Rectal smooth muscle tissue (tissue), 1 donor: ENCODE results near the gene ADCY10.
"Not testable (repeated sequence)": the region's sequence is repeated elsewhere in the genome, so short reads cannot be mapped to it uniquely, and the experiment has no call there.

ENCODE experiments used
- H3K27ac ChIP-seq: one replicate; pipeline ENCODE4 v1.7.0; 2013; ENCODE audit warnings: low read depth, low read length, inconsistent platforms
- H3K27me3 ChIP-seq: one replicate; pipeline ENCODE4 v1.7.0; 2013; ENCODE audit warnings: low read length; ENCODE audit not compliant: control insufficient read depth, insufficient read depth
- H3K36me3 ChIP-seq: one replicate; pipeline ENCODE4 v1.7.0; 2013; ENCODE audit warnings: low read length; ENCODE audit not compliant: control insufficient read depth, insufficient read depth
- H3K4me1 ChIP-seq: one replicate; pipeline ENCODE4 v1.7.0; 2013; ENCODE audit warnings: low read length; ENCODE audit not compliant: control insufficient read depth, insufficient read depth
- H3K4me3 ChIP-seq: one replicate; pipeline ENCODE4 v1.7.0; 2013; ENCODE audit warnings: low read length
- H3K9ac ChIP-seq: one replicate; pipeline ENCODE4 v1.7.0; 2013; ENCODE audit warnings: low read length

Gene ADCY10

GRCh38 chr1:167936068-167936929, 22.4 kb upstream of the ADCY10 start, which contains the start of gene DCAF6:
TSS of gene DCAF6 (plus strand) at chr1:167936683. CDS start at chr1:167936912, 229 bp downstream.
- Histone ChIP-seq H3K9ac (peak within 1 kb of the TSS; percentile 94), H3K4me1 (peaks cover 18% of the 10 kb centered on the region), H3K27ac (peak within 1 kb of the TSS; percentile 96), H3K4me3 (peak within 1 kb of the TSS; percentile 91), H3K27me3 (no peaks in the 10 kb centered on the region), H3K36me3 (no peaks in the 10 kb centered on the region)

- Histone ChIP-seq H3K9ac (peak overlapping the region; percentile 75), H3K36me3 (no peaks in the 10 kb centered on the region), H3K27me3 (no peaks in the 10 kb centered on the region), H3K4me1 (peaks cover 18% of the 10 kb centered on the region), H3K27ac (peak overlapping the region; percentile 92), H3K4me3 (peak overlapping the region; percentile 91)
These were observed 21.5 kb upstream of the ADCY10 start for GRCh38 chr1:167935216-167936067.

GRCh38 chr1:167934426-167935215, 20.7 kb upstream of the ADCY10 start:
- peak overlapping the region; percentile 92 for H3K27ac ChIP-seq
- H3K27me3 ChIP-seq: no peaks in the 10 kb centered on the region
- no peak overlapping the region for H3K9ac ChIP-seq
- no peaks in the 10 kb centered on the region for H3K36me3 ChIP-seq
- peak overlapping the region; percentile 91 for H3K4me3 ChIP-seq
- peaks cover 18% of the 10 kb centered on the region for H3K4me1 ChIP-seq

- Histone ChIP-seq H3K4me3 (peak overlapping the region; percentile 91), H3K27ac (peak overlapping the region; percentile 92), H3K27me3 (no peaks in the 10 kb centered on the region), H3K36me3 (no peaks in the 10 kb centered on the region), H3K4me1 (peaks cover 18% of the 10 kb centered on the region), H3K9ac (no peak overlapping the region)
These were observed 19.9 kb upstream of the ADCY10 start for GRCh38 chr1:167933788-167934187.

- Histone ChIP-seq H3K4me1 (peaks cover 11% of the 10 kb centered on the region), H3K27ac (no peak overlapping the region), H3K27me3 (no peaks in the 10 kb centered on the region), H3K36me3 (no peaks in the 10 kb centered on the region), H3K9ac (no peak overlapping the region), H3K4me3 (no peak overlapping the region)
These were observed 15.8 kb upstream of the ADCY10 start for GRCh38 chr1:167929725-167930124.

- H3K27ac ChIP-seq, H3K9ac ChIP-seq, H3K4me1 ChIP-seq, H3K27me3 ChIP-seq, H3K4me3 ChIP-seq, H3K36me3 ChIP-seq: not testable (repeated sequence)
These were observed 15.0 kb upstream of the ADCY10 start for GRCh38 chr1:167928919-167929318.

GRCh38 chr1:167928457-167928852, 14.5 kb upstream of the ADCY10 start:
- Histone ChIP-seq H3K4me3 (no peak overlapping the region), H3K36me3 (no peaks in the 10 kb centered on the region), H3K9ac (no peak overlapping the region), H3K27me3 (no peaks in the 10 kb centered on the region), H3K4me1 (no peaks in the 10 kb centered on the region), H3K27ac (no peak overlapping the region)

- H3K27me3 ChIP-seq: no peaks in the 10 kb centered on the region
- no peaks in the 10 kb centered on the region for H3K36me3 ChIP-seq
- no peak overlapping the region for H3K9ac ChIP-seq
- H3K4me3 ChIP-seq: no peak overlapping the region
- no peak overlapping the region for H3K27ac ChIP-seq
- no peaks in the 10 kb centered on the region for H3K4me1 ChIP-seq
These were observed 13.3 kb upstream of the ADCY10 start for GRCh38 chr1:167927046-167927754.

GRCh38 chr1:167926486-167926997, 12.6 kb upstream of the ADCY10 start:
- H3K9ac ChIP-seq: no peak overlapping the region
- H3K4me1 ChIP-seq: no peaks in the 10 kb centered on the region
- H3K27ac ChIP-seq: no peak overlapping the region
- no peaks in the 10 kb centered on the region for H3K36me3 ChIP-seq
- H3K4me3 ChIP-seq: no peak overlapping the region
- H3K27me3 ChIP-seq: no peaks in the 10 kb centered on the region

- Histone ChIP-seq H3K27ac (no peak overlapping the region), H3K4me3 (no peak overlapping the region), H3K36me3 (no peaks in the 10 kb centered on the region), H3K9ac (no peak overlapping the region), H3K4me1 (no peaks in the 10 kb centered on the region), H3K27me3 (no peaks in the 10 kb centered on the region)
These were observed 10.8 kb upstream of the ADCY10 start for GRCh38 chr1:167924543-167925231.

- Histone ChIP-seq H3K4me1 (no peaks in the 10 kb centered on the region), H3K27me3 (no peaks in the 10 kb centered on the region), H3K36me3 (no peaks in the 10 kb centered on the region), H3K4me3 (no peak overlapping the region), H3K27ac (no peak overlapping the region), H3K9ac (no peak overlapping the region)
These were observed 10.2 kb upstream of the ADCY10 start for GRCh38 chr1:167924102-167924501.
